ENCODE results near the gene PRKAR1B. TPM values are rescaled to one million over a fixed set of nuclear protein-coding genes. Genes with fewer than 3 reads are reported as not detected.
A peak's percentile ranks its signal among the peaks of the same experiment; 100 is the strongest.

Gene PRKAR1B
- 12.3 TPM for total RNA-seq
- polyA plus RNA-seq: 13.7 TPM

DNA sequence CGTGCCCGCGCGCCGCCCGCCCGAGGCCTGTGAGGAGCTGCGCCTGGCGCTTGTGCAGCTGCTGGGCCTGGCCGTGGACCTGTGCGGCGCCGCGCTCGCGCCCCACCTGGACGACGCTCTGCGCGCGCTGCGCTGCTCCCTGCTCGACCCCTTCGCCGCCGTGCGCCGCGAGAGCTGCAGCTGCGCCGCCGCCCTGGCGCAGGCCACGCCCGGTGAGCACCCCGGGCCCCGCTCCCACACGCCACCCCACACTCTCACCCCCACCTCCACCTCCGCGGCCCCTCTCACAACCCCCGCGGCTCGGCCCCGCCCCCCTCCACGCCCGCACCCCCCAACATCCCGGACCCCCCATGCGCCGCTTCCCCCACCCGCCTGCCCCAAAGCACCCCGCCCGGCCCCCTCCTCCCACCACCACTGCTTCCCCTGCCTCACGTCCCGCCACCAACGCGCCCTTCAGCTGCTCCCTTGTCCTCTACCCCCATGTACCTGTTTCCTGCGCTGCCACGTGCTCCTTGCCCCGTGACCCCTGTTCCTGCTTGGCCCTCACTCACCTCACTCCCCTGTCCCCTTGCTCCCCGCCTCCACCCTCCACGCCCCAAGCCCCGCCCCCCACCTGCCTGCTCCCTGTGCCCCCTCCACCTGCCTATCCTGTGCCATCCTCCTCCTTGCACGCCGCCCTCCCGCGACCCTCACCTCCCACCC lies at the start of gene PRKAR1B:
Gene PRKAR1B (minus strand): TSS at position 178 of the 702 bp plus-strand sequence. CDS start 15,776 bp downstream, outside the sequence.
- Histone ChIP-seq H3K36me3 (ENCODE audit: insufficient read depth) (no peaks in the 10 kb centered on the region), H3K4me3 (ENCODE audit: low read depth, low read length) (peak within 1 kb of the TSS; percentile 99), H3K27ac (ENCODE audit: low read depth) (peak within 1 kb of the TSS; percentile 31), H3K4me1 (ENCODE audit: insufficient read depth) (no peaks in the 10 kb centered on the region)
- no peak for DNase-seq (ENCODE audit: extremely low spot score)
- WGBS: 1% methylated on average over 66 of the region's 66 CpGs

DNA sequence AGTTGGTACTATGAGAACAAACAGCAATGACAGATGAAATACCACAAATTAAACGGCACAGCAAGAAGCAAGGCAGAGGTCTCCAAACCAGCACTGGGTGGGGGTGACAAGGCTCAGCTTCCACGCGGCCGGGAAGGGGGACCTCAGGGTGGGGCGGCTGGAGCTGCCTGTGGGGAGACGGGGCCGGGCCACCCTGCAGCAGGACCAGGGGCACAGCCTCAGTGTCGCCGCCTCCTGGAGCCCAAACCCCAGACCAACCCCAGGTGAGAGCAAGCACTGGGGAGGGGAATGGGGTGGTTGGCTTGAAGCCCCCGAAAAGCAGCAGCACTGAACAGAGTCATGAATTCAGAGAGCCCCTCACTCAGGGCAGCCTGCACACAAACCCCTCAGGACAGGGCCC lies 49.3 kb upstream of the PRKAR1B start:
- H3K4me3 ChIP-seq (ENCODE audit: low read depth, low read length): no peak overlapping the region
- no peak overlapping the region for H3K27ac ChIP-seq (ENCODE audit: low read depth)
- no peaks in the 10 kb centered on the region for H3K36me3 ChIP-seq (ENCODE audit: insufficient read depth)
- H3K4me1 ChIP-seq (ENCODE audit: insufficient read depth): no peaks in the 10 kb centered on the region
- WGBS: 93% methylated on average over 10 of the region's 10 CpGs
- DNase-seq (ENCODE audit: extremely low spot score): no peak

DNA sequence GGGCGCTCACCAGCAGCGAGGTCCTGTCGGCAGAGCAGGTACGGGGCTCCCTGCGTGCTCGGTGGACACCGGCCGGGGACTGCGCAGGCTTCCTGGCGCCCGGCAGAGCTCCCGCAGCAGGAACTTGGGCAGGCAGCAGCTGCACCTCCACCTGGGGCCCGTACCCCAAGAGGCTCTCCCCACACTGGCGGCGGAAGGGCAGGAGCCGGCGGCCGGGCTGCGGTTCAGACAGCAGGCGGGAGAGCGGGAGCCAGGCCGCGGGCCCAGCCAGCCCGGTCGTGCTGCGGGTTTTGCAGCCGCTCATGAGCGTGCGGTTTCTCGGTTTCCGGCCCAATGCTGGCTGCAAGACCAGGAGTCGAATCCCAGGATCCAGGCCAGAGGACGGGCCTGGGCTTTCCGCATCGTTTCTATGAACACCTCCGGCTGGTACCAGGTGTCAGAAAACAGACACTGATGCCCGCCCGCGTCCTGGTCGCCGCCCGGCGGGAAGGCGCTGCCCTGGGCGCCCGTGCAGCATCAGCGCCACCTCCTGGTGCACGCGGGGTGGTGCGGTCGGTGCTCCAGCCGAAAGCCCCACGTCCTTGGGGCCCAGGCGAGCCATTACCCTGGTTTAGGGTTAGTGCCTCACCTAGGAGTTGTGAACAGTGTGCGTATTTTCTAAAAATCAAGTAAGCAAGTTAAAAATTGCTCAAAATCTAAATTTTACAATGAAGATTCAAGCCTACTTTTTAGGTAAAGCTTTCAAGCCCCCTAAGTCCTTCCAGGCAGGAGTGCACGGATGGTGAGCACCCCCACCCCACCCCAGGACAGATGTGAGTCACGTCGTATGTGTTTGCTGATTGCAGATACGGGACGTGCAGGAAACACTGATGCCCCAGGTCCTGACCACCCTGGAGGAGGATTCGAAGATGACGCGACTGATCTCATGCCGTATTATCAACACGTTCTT lies 47.4 kb upstream of the PRKAR1B start:
- Histone ChIP-seq H3K27ac (ENCODE audit: low read depth) (no peak overlapping the region), H3K36me3 (ENCODE audit: insufficient read depth) (no peaks in the 10 kb centered on the region), H3K4me3 (ENCODE audit: low read depth, low read length) (no peak overlapping the region), H3K4me1 (ENCODE audit: insufficient read depth) (no peaks in the 10 kb centered on the region)
- WGBS: 67% methylated on average over 65 of the region's 65 CpGs
- no peak for DNase-seq (ENCODE audit: extremely low spot score)

DNA sequence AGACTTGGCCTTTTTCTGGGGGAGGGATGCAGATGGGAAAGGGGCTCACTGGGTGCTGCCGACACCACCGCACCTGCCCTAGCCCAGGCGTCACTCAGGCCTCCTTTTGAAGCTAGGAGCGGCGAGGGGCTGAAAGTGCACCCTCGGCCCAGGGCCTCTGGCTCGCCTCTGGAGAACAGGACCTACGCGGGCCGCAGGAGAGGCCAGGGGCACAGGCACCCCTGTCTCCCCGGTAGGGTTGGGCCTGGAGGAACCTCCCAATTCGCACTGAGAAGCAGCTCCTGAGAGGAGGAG lies 46.5 kb upstream of the PRKAR1B start:
- no peak overlapping the region for H3K27ac ChIP-seq (ENCODE audit: low read depth)
- DNase-seq (ENCODE audit: extremely low spot score): no peak
- H3K4me3 ChIP-seq (ENCODE audit: low read depth, low read length): no peak overlapping the region
- H3K4me1 ChIP-seq (ENCODE audit: insufficient read depth): no peaks in the 10 kb centered on the region
- 97% methylated on average over 12 of the region's 12 CpGs for WGBS
- H3K36me3 ChIP-seq (ENCODE audit: insufficient read depth): no peaks in the 10 kb centered on the region

DNA sequence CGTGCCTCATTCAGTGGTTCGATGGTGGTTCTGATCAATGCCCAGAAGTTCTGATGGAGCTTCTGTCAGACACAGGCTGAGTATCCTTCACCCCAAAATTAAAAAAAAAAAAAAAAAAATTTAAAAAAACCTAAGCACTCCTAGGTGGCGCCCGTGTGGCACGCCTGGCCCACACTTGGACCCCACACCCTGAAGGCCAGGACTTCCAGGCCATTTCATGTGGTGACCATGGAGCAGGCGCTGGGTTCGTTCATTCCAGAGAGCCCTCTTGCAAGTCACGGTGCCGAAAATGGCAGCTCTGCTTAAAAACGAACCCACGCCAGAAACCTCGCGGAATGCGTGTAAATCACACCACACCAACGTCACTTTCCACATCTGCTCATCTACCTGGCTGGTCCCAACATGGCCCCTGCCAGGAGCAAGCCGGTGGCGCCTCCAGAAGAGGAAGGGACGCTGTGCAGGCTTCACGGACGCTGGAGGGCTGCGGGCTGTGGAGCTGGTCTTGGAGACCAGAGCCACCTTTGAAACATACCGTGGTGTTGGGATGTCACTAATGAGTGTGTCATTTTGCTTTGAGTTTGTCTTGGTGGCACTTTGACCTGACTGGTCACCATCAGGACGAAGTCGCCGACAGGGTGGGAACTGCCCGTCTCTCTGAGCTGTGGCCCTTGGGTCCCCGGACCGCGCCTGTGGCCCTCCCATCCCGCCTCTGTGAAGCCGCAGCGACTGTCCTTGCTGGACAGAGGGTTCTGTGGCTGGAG lies 46.0 kb upstream of the PRKAR1B start:
- H3K27ac ChIP-seq (ENCODE audit: low read depth): no peak overlapping the region
- H3K4me1 ChIP-seq (ENCODE audit: insufficient read depth): no peaks in the 10 kb centered on the region
- H3K4me3 ChIP-seq (ENCODE audit: low read depth, low read length): no peak overlapping the region
- no peaks in the 10 kb centered on the region for H3K36me3 ChIP-seq (ENCODE audit: insufficient read depth)
- no peak for DNase-seq (ENCODE audit: extremely low spot score)
- WGBS: 96% methylated on average over 32 of the region's 32 CpGs

DNA sequence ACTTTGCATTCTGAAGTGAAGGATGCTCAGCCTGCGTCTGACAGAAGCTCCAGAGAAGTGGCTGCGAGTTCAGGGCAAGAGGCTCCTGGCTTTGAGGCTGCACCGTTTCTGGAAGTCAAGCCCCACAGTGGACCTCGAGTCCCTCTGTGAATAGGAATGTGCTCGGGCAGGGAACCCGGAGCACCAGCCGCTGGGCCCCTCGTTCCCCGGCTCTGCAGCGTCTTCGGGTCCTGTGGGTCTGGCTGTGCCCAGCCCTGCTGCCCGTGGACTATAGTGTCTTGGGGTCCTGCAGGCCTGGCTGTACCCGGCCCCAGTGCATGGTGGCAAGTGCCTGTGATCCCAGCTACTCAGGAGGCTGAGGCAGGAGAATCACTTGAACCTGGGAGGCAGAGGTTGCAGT lies 45.3 kb upstream of the PRKAR1B start:
- no peak overlapping the region for H3K4me3 ChIP-seq (ENCODE audit: low read depth, low read length)
- H3K4me1 ChIP-seq (ENCODE audit: insufficient read depth): no peaks in the 10 kb centered on the region
- H3K36me3 ChIP-seq (ENCODE audit: insufficient read depth): no peaks in the 10 kb centered on the region
- WGBS: 92% methylated on average over 13 of the region's 13 CpGs
- no peak overlapping the region for H3K27ac ChIP-seq (ENCODE audit: low read depth)
- DNase-seq (ENCODE audit: extremely low spot score): no peak

DNA sequence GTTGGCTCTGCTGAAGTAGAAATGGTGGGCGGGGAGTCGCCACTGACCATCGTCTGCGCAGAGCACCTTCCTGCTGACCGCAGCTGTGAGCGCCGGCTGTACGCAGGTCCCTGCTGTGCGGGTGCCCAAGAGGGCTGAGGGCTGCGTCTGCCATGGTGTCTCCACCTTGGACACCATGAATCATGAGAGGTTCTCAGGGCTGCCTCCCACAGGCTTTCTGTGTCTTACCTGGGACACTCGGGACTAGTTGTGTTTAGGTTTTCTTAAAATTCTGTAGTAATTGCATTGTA lies 44.9 kb upstream of the PRKAR1B start:
- H3K36me3 ChIP-seq (ENCODE audit: insufficient read depth): no peaks in the 10 kb centered on the region
- H3K27ac ChIP-seq (ENCODE audit: low read depth): no peak overlapping the region
- no peaks in the 10 kb centered on the region for H3K4me1 ChIP-seq (ENCODE audit: insufficient read depth)
- DNase-seq (ENCODE audit: extremely low spot score): no peak
- H3K4me3 ChIP-seq (ENCODE audit: low read depth, low read length): no peak overlapping the region
- WGBS: 60% methylated on average over 11 of the region's 11 CpGs

DNA sequence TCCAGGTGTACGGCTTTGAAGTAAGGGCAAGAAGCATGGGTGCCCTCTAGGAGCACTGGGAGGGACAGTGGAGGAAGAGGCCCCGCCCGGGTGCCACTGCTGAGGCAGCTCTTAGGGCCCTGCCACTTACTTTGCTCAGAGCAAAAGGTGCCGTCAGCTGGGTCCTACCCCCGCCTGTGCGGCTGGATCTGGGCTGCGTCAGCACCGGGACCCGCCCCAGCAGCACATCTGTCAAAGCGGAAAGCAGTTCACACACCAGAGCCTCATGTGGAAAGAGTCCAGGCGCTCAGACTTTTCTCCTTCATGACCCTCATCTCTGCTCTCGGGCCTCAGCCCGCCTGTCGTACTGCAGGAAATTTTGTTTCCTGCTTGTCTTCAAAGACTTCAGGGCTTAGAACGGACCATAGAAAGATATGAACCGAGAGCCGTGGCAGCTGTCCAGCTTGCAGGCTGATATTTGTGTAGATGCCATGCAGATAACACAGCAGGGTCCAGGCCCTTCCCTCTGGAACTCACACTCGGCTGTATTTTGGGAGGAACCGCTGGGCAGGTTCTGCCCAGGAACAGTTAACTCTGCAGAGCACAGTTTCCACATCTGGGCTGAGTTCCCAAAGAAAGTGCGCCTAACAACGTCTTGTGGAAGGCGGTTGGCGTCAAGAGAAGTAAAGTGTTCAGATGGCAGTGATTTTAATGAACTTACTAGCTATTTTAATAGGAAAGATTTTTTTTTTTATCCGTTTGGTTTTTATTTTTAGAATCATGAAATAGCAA lies 44.3 kb upstream of the PRKAR1B start:
- no peak overlapping the region for H3K4me3 ChIP-seq (ENCODE audit: low read depth, low read length)
- H3K36me3 ChIP-seq (ENCODE audit: insufficient read depth): no peaks in the 10 kb centered on the region

DNA sequence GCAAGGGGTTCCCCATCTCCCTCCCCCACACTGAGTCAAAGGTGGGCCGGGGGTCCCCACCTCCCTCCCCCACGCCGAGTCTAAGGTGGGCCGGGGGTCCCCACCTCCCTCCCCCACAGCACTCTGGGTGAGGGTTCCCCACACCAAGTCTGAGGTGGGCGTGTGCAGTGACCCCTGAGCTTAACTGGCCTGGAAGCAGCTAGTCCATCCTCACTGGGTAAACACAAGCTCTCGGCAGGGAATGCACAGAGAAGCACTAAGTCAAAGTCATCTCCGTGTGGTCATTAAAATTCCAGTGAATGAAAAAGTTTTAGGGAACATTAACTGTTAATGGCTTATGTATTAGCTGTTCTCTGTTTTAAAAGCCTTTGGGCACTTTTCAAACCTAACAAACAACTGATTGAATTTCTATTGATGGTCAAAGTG lies 43.7 kb upstream of the PRKAR1B start:
- no peaks in the 10 kb centered on the region for H3K4me1 ChIP-seq (ENCODE audit: insufficient read depth)
- WGBS: 42% methylated on average over 7 of the region's 7 CpGs
- peak overlapping the region; percentile 50 for H3K27ac ChIP-seq (ENCODE audit: low read depth)
- DNase-seq (ENCODE audit: extremely low spot score): no peak
- no peak overlapping the region for H3K4me3 ChIP-seq (ENCODE audit: low read depth, low read length)
- no peaks in the 10 kb centered on the region for H3K36me3 ChIP-seq (ENCODE audit: insufficient read depth)

More for the DNA sequence above, 44.3 kb upstream of the PRKAR1B start:
- 14% methylated on average over 24 of the region's 24 CpGs for WGBS
- peak overlapping the region; percentile 50 for H3K27ac ChIP-seq (ENCODE audit: low read depth)
- no peaks in the 10 kb centered on the region for H3K4me1 ChIP-seq (ENCODE audit: insufficient read depth)
- DNase-seq (ENCODE audit: extremely low spot score): peak; percentile 68

DNA sequence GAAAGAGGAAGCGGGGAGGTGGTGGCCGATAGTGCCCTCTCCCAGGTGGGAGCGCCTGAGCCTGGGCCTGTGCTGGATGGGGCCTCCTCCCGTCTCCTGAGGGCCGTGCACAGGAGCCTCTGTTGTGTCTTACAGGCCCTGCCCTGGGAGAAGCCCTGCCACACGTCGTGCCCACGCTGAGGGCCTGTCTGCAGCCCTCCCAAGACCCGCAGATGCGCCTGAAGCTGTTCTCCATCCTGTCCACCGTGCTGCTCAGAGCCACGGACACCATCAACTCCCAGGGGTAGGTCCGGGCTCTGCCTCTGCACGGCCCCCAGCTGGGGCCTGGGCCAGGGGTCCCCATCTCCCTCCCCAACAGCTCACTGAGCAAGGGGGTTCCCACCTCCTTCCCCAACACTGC lies 43.3 kb upstream of the PRKAR1B start:
- Histone ChIP-seq H3K4me3 (ENCODE audit: low read depth, low read length) (no peak overlapping the region), H3K36me3 (ENCODE audit: insufficient read depth) (peaks cover 3% of the 10 kb centered on the region), H3K4me1 (ENCODE audit: insufficient read depth) (no peaks in the 10 kb centered on the region), H3K27ac (ENCODE audit: low read depth) (no peak overlapping the region)
- 88% methylated on average over 14 of the region's 14 CpGs for WGBS
- no peak for DNase-seq (ENCODE audit: extremely low spot score)

DNA sequence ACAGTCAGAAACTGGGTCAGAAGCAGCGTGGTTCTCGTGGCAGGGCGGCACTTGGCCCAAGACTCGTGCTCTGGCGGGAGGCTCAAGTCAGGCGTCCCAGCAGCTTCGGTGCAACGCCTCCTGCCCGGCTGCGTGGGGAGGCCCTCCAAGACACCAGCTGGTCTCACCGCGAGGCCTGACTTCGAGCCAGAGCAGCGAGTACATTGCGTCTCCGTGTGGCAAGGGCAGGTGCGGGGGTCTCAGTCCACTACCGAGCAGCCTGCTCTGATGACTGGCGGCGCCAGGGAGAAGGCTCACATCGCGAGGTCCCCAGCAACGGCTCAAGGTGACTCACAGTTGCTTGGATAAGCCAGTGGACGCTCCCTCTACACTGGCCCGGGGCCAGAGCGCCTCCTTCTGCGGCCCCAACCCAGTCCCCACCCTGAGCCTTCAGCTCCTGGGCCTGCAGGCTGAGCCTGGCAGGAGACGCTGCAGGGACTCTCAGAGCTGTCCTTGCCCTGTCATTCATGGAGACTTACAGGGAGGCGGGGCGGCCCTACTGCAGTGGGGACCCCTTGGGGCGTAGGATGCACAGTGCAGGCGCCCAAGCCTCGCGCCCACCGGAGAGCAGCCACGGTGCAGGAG lies 41.9 kb upstream of the PRKAR1B start:
- 68% methylated on average over 36 of the region's 36 CpGs for WGBS
- Histone ChIP-seq H3K27ac (ENCODE audit: low read depth) (no peak overlapping the region), H3K36me3 (ENCODE audit: insufficient read depth) (peaks cover 7% of the 10 kb centered on the region), H3K4me3 (ENCODE audit: low read depth, low read length) (no peak overlapping the region), H3K4me1 (ENCODE audit: insufficient read depth) (no peaks in the 10 kb centered on the region)
- DNase-seq (ENCODE audit: extremely low spot score): no peak

DNA sequence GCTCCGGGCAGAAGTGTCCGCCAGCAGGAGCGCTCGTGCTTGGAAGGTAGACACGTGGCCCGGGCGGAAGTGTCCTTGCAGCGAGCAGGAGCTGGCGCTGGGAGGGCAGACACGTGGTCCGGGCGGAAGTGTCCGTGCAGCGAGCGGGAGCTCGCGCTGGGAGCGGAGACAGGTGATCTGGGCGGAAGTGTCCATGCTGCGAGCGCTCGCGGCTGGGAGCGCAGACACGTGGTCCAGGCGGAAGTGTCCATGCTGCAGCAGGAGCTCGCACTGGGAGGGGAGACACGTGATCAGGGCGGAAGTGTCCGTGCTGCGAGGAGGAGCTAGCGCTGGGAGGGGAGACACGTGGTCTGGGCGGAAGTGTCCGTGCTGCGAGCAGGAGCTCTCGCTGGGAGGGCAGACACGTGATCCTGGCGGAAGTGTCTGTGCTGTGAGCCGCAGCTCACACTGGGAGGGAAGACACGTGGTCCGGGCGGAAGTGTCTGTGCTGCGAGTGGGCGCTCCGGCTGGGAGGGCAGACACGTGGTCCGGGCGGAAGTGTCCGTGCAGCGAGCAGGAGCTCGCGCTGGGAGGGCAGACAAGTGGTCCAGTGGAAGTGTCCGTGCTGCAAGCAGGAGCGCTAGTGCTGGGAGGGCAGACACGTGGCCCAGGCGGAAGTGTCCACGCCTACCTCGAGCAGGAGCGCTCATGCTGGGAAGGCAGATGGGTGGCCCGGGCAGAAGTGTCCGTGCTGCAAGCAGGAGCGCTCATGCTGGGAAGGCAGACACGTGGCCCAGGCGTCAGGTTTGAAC lies 41.1 kb upstream of the PRKAR1B start:
- DNase-seq (ENCODE audit: extremely low spot score): no peak
- Histone ChIP-seq H3K36me3 (ENCODE audit: insufficient read depth) (peaks cover 7% of the 10 kb centered on the region), H3K4me1 (ENCODE audit: insufficient read depth) (no peaks in the 10 kb centered on the region), H3K27ac (ENCODE audit: low read depth) (no peak overlapping the region), H3K4me3 (ENCODE audit: low read depth, low read length) (no peak overlapping the region)
- 87% methylated on average over 65 of the region's 65 CpGs for WGBS

Measured in urinary bladder (tissue), 4 donors.